ENCODE results near the gene CHD8.

DNA sequence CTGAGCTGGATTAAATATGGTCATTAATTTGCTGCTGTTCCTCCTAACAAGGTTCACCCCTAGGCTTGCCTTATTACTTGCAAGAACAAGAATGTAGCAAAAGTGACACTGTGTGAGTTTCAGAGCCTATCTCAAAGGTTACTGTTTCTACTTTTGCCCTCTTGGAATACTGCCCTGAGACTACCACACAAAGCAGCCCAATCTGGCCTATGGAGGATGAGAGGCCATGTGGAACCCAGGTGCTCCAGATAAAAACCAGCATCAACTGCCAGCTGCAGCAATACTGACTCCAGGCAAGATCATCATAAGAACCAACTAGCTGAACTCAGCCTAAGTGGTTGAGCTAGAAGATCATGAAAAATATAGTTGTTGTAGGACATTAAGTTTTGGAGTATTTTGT lies 49.7 kb downstream of the CHD8 start:
- TF ChIP-seq EZH2phosphoT487 (IDR thresholded peaks at IDR 0.05; ENCODE audit: low read depth, severe bottlenecking, unreplicated experiment) (no peak), EZH2 (IDR thresholded peaks at IDR 0.05; ENCODE audit: borderline replicate concordance) (no peak)
- TF ChIP-seq, protein P1, sequence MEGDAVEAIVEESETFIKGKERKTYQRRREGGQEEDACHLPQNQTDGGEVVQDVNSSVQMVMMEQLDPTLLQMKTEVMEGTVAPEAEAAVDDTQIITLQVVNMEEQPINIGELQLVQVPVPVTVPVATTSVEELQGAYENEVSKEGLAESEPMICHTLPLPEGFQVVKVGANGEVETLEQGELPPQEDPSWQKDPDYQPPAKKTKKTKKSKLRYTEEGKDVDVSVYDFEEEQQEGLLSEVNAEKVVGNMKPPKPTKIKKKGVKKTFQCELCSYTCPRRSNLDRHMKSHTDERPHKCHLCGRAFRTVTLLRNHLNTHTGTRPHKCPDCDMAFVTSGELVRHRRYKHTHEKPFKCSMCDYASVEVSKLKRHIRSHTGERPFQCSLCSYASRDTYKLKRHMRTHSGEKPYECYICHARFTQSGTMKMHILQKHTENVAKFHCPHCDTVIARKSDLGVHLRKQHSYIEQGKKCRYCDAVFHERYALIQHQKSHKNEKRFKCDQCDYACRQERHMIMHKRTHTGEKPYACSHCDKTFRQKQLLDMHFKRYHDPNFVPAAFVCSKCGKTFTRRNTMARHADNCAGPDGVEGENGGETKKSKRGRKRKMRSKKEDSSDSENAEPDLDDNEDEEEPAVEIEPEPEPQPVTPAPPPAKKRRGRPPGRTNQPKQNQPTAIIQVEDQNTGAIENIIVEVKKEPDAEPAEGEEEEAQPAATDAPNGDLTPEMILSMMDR (IDR thresholded peaks at IDR 0.05; ENCODE audit: poor library complexity): no peak
